ENCODE measurements around the gene PKNOX2. TPM values are rescaled to one million over a fixed set of nuclear protein-coding genes. Genes with fewer than 3 reads are reported as not detected.

PKNOX2 gene
- total and polyA plus RNA-seq, 4 donors = 3.1 to 10.6 (median 7.9) TPM

DNA sequence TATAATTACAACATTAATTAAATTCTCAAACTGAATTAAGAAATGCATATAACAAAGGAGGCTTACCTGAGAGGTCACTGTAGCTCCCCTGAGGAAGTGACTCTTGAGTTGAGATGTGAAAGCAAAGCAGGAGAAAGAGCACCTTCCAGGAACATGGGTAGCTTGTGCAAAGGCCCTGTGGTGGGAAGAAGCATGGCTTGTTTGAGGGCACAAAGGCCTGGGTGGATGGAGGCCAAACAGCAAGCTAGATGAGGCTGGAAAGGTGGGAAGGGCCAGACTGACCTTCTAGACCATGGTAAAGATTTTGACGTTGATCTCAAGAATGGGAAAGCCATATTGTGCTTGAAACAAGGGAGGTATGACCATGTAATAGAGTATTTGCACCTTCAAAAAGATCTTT is 155.1 kb downstream of the PKNOX2 start:
- Histone ChIP-seq H3K27me3 (ENCODE audit: control insufficient read depth in 3 of 3, insufficient read depth in 3 of 3, low read length in 2 of 3) (no peaks in the 10 kb centered on the region), H3K4me3 (no peak overlapping the region), H3K4me1 (ENCODE audit: control insufficient read depth in 5 of 5, insufficient read depth in 5 of 5, low read length in 5 of 5) (peaks cover 0 to 14% (median 3%) of the 10 kb centered on the region in 5 donors), H3K9me3 (ENCODE audit: control insufficient read depth in 4 of 4, insufficient read depth in 3 of 4, low read length in 3 of 4) (peaks cover 0 to 4% (median 2%) of the 10 kb centered on the region in 4 donors), H3K36me3 (ENCODE audit: control insufficient read depth in 4 of 4, insufficient read depth in 4 of 4, low read length in 4 of 4) (peaks cover 0 to 6% (median 0%) of the 10 kb centered on the region in 4 donors), H3K9ac (ENCODE audit: insufficient read depth in 1 of 2, low read length in 2 of 2) (no peak overlapping the region), H3K27ac (ENCODE audit: low read depth in 1 of 2, low read length in 1 of 2) (no peak overlapping the region)
- no peak for ATAC-seq (ENCODE audit: insufficient read depth, low FRiP score)
- TF ChIP-seq, protein P1, sequence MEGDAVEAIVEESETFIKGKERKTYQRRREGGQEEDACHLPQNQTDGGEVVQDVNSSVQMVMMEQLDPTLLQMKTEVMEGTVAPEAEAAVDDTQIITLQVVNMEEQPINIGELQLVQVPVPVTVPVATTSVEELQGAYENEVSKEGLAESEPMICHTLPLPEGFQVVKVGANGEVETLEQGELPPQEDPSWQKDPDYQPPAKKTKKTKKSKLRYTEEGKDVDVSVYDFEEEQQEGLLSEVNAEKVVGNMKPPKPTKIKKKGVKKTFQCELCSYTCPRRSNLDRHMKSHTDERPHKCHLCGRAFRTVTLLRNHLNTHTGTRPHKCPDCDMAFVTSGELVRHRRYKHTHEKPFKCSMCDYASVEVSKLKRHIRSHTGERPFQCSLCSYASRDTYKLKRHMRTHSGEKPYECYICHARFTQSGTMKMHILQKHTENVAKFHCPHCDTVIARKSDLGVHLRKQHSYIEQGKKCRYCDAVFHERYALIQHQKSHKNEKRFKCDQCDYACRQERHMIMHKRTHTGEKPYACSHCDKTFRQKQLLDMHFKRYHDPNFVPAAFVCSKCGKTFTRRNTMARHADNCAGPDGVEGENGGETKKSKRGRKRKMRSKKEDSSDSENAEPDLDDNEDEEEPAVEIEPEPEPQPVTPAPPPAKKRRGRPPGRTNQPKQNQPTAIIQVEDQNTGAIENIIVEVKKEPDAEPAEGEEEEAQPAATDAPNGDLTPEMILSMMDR (IDR thresholded peaks at IDR 0.05; ENCODE audit: control extremely low read depth, extremely low read depth) = no peak
- DNase-seq = no peak
- 64 to 74% methylated on average over 1 of the region's 1 CpG for WGBS, 2 donors

DNA sequence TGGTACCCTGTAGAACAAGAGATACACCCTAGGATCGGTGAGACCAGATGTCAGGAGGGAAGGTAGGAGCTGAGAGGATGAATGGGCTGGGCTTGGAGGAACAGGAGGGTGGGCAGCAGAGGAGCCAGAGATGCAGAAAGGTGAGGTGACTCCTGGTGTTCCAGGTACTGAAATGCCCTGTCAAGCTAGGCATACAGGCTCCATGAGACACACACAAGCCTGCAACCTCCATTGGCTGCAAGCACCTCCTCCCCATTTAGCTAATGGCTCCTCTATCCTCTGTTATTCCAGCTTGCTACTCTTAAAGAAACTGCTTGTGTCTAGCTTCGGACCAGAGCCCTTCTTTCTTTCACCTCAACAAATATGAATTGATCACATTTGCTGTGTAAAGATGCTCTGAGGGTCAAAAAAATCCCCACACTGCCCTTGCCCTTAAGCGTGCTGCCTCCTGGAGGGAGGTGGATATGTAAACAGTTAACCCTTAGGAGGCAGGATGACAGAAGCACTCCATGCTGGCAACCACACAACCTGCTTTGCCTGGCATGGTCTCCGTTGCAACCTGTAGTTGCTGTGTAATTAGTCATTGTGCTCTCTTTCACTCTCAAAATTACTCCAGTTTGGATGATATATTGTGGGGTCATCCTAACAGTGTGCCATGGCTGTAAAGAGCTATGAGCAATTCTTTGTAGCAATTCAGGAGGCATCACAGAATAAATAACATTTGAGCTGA is 156.0 kb downstream of the PKNOX2 start:
- Histone ChIP-seq H3K9me3 (ENCODE audit: control insufficient read depth in 4 of 4, insufficient read depth in 3 of 4, low read length in 3 of 4) (peaks cover 0 to 4% (median 2%) of the 10 kb centered on the region in 4 donors), H3K9ac (ENCODE audit: insufficient read depth in 1 of 2, low read length in 2 of 2) (no peak overlapping the region), H3K27ac (ENCODE audit: low read depth in 1 of 2, low read length in 1 of 2) (no peak overlapping the region), H3K36me3 (ENCODE audit: control insufficient read depth in 4 of 4, insufficient read depth in 4 of 4, low read length in 4 of 4) (peaks cover 0 to 6% (median 0%) of the 10 kb centered on the region in 4 donors), H3K4me3 (no peak overlapping the region), H3K27me3 (ENCODE audit: control insufficient read depth in 3 of 3, insufficient read depth in 3 of 3, low read length in 2 of 3) (no peaks in the 10 kb centered on the region), H3K4me1 (ENCODE audit: control insufficient read depth in 5 of 5, insufficient read depth in 5 of 5, low read length in 5 of 5) (peaks cover 0 to 6% (median 3%) of the 10 kb centered on the region in 5 donors)
- DNase-seq = no peak
- WGBS, 2 donors = 70 to 78% methylated on average over 4 of the region's 4 CpGs
- no peak for ATAC-seq (ENCODE audit: insufficient read depth, low FRiP score)
- TF ChIP-seq, protein P1 (IDR thresholded peaks at IDR 0.05; ENCODE audit: control extremely low read depth, extremely low read depth) = no peak

DNA sequence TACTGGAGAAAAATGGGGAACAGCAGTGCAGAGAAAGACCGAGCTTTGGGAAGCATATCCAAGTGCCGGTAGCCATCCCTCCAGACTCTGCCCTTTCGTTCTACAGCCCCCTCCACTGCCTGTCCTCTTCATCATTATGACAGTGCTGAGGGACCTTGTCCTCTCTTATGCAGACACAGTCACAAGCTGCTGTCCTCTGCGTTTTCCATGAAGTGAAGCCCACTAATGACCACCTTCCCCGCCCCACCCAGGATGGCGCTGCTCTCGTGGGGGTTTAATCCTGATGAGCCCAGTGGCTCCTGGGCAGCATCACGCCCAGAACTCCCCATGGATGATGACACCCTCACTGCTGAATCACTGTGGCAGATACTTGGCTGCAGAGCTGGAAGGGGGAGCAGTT is 157.7 kb downstream of the PKNOX2 start:
- peaks cover 0 to 4% (median under 1%) of the 10 kb centered on the region in 4 donors for H3K9me3 ChIP-seq (ENCODE audit: control insufficient read depth in 4 of 4, insufficient read depth in 3 of 4, low read length in 3 of 4)
- H3K27me3 ChIP-seq (ENCODE audit: control insufficient read depth in 3 of 3, insufficient read depth in 3 of 3, low read length in 2 of 3) = no peaks in the 10 kb centered on the region
- TF ChIP-seq, protein P1 (IDR thresholded peaks at IDR 0.05; ENCODE audit: control extremely low read depth, extremely low read depth) = no peak
- no peak overlapping the region for H3K4me3 ChIP-seq
- ATAC-seq (ENCODE audit: insufficient read depth, low FRiP score) = no peak
- 75 to 78% methylated on average over 8 of the region's 8 CpGs for WGBS, 2 donors
- no peak for DNase-seq
- peaks cover 0 to under 1% (median 0%) of the 10 kb centered on the region in 4 donors for H3K36me3 ChIP-seq (ENCODE audit: control insufficient read depth in 4 of 4, insufficient read depth in 4 of 4, low read length in 4 of 4)
- no peak overlapping the region for H3K27ac ChIP-seq (ENCODE audit: low read depth in 1 of 2, low read length in 1 of 2)
- H3K9ac ChIP-seq (ENCODE audit: insufficient read depth in 1 of 2, low read length in 2 of 2) = no peak overlapping the region
- peaks cover 0 to 8% (median 3%) of the 10 kb centered on the region in 5 donors for H3K4me1 ChIP-seq (ENCODE audit: control insufficient read depth in 5 of 5, insufficient read depth in 5 of 5, low read length in 5 of 5)

Measured in lung (tissue), 12 donors.